Measurements from ENCODE around the gene AGBL5.
A peak's percentile ranks its signal among the peaks of the same experiment; 100 is the strongest.
"Not testable (repeated sequence)": the region's sequence is repeated elsewhere in the genome, so short reads cannot be mapped to it uniquely, and the experiment has no call there.

AGBL5 gene

DNA sequence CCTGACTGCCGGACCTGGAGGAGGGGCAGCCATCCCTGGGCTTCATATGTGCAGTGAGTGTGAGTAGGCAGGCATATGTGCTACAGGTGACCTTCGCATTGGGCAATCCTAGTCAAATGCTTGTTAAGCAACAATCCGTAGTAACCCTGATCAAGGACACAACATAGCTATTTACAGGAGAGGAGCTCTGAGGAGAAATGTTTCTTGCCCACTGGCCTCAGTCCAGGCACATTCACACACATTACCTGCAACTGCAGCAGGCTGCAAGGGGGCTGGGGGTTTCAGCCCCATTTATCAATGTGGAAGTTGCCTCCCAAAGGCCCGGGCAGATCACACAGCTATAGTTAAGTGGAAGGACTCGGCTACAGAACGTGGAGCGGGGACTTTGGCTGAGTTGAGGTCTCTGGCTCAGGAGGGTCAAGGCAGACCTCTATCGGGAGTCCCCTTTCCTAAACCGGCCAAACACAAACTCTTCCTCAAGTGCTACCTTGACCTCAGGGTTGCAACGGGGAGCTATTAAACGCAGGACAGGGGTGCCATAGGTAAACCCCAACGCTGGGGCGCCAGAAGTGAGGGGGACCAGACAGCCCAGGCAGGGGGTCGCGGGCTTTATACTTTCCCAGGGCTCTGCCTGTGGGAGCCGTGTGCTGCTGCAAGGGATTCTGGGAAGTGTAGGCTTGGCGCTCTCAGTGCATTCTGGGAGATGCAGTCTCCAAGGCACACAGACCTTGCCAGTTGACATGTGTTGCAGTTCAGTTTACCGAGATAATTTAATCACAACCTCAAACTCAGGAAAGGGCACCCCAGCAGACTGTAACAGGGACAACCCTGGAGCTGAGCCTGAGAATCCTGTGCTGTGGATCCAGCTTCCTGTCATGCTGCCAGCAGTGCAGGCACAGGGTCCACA lies 44.5 kb downstream of the AGBL5 start:
- peak; percentile 64 to 72 for DNase-seq (ENCODE audit: low read depth in 1 of 2, low spot score in 1 of 2)
- no peak for TF ChIP-seq JUND (IDR thresholded peaks at IDR 0.05; ENCODE audit: low read depth)
- in situ Hi-C loops (cut with HindIII; ENCODE audit: low pct_unique_long_range_greater_than_20kb, low sequenced_read_pairs), result no loop called here

DNA sequence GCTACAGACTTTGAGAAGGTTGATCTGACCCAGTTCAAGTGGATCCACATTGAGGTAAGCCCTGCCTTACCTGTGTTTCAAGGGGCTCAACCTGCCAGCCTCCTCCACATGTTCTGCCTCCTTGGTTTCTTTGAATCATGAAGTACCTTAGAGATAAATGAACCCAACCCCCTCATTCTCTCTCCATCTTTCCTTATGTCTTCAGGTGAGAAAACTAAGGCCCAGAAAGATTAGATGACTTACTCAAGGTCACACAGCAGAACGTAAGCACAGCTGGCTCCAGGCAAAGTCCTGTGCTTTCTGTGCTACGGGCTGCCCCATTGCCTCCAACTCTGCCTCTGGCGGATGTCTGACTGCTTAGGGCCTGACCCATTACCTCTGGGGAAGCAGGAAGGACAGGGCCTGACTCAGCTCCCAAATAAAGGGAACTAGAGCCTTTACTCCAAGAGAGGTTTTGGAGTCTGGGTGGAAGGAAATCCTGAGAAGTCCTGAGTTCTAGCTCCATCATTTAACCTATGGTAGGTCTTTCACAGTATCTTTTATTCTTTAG lies 45.4 kb downstream of the AGBL5 start:
- in situ Hi-C loops (cut with HindIII; ENCODE audit: low pct_unique_long_range_greater_than_20kb, low sequenced_read_pairs), result no loop called here
- DNase-seq (ENCODE audit: low read depth in 1 of 2, low spot score in 1 of 2), result no peak
- TF ChIP-seq JUND (IDR thresholded peaks at IDR 0.05; ENCODE audit: low read depth), result no peak

DNA sequence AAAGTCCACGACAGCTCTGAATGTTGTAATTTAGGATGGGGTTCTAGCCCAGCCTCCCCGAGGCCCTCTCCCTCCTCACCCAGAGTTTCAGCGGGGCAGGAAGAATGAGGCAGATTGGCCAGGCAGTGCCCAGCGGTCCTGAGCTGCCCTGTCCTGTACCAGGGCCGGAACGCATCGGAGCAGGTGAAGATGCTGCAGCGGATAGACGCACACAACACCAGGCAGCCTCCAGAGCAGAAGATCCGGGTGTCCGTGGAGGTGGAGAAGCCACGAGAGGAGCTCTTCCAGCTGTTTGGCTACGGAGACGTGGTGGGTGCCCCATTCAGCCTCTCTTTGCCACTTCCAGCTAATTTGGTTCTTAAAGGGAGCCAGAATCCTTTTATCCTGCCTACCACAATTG lies 45.9 kb downstream of the AGBL5 start:
- no peak for DNase-seq (ENCODE audit: low read depth in 1 of 2, low spot score in 1 of 2)
- in situ Hi-C loops (cut with HindIII; ENCODE audit: low pct_unique_long_range_greater_than_20kb, low sequenced_read_pairs), result no loop called here
- TF ChIP-seq JUND (IDR thresholded peaks at IDR 0.05; ENCODE audit: low read depth), result no peak

DNA sequence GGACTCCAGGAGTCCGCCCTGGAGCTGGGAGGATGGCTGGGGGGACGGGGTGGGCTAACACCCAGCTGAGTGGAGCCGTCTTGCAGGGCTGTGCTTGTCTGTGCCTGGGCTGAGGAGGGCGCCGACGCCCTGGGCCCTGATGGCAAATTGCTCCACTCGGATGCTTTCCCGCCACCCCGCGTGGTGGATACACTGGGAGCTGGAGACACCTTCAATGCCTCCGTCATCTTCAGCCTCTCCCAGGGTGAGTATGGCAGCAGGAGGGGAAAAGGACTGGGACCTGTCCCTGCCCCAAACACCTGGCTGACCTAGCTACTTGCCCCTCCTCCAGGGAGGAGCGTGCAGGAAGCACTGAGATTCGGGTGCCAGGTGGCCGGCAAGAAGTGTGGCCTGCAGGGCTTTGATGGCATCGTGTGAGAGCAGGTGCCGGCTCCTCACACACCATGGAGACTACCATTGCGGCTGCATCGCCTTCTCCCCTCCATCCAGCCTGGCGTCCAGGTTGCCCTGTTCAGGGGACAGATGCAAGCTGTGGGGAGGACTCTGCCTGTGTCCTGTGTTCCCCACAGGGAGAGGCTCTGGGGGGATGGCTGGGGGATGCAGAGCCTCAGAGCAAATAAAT lies 48.0 kb downstream of the AGBL5 start:
- in situ Hi-C loops (cut with HindIII; ENCODE audit: low pct_unique_long_range_greater_than_20kb, low sequenced_read_pairs), result no loop called here
- TF ChIP-seq JUND (IDR thresholded peaks at IDR 0.05; ENCODE audit: low read depth), result no peak

DNA sequence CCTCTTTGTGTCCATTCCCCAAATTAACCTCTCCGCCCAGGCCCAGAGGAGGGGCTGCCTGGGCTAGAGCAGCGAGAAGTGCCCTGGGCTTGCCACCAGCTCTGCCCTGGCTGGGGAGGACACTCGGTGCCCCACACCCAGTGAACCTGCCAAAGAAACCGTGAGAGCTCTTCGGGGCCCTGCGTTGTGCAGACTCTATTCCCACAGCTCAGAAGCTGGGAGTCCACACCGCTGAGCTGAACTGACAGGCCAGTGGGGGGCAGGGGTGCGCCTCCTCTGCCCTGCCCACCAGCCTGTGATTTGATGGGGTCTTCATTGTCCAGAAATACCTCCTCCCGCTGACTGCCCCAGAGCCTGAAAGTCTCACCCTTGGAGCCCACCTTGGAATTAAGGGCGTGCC lies 48.6 kb downstream of the AGBL5 start:
- in situ Hi-C loops (cut with HindIII; ENCODE audit: low pct_unique_long_range_greater_than_20kb, low sequenced_read_pairs), result no loop called here
- no peak for TF ChIP-seq JUND (IDR thresholded peaks at IDR 0.05; ENCODE audit: low read depth)
- no peak for DNase-seq (ENCODE audit: low read depth in 1 of 2, low spot score in 1 of 2)

More for the DNA sequence above, 48.0 kb downstream of the AGBL5 start:
- no peak for DNase-seq (ENCODE audit: low read depth in 1 of 2, low spot score in 1 of 2)

DNA sequence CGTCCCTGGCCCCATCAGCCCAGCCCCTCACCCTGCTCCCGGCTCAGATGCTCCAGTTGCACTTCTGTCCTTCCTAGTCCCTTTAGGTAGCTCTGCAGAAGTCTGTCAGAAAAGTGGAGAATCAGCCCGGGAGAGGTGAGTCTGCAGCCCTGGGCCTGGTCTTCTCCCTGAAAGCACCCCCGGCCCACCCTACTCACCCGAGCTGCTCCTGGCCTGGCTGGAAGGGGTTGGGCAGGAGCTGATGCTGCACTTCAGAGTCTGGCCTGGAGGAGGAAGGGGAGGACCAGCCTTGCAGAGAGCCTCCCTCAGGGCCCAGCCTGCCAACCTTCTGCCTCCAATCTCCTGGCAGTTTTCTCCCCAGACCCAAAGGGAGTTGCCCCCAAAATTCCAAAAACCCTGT lies 50.9 kb downstream of the AGBL5 start:
- in situ Hi-C loops (cut with HindIII; ENCODE audit: low pct_unique_long_range_greater_than_20kb, low sequenced_read_pairs), result no loop called here
- no peak for TF ChIP-seq JUND (IDR thresholded peaks at IDR 0.05; ENCODE audit: low read depth)

DNA sequence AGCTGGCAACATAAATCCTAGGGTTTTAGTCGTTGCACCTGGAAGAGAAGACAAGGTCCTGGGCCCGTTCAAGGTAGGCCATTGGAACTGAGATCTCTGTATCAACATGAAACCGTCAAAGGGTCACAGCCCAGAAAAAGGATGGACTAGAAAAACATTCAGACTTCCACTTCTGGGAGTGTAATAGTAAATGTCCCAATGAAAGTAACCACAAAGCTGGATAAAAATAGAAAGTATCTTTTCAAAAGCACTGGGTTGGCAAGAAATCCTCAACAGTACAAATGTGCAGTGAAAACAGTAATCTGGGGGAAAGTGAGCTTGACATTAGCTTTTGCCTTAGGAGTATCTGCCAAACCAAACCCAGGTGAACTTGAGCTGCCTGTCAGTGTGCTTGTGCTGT lies 54.5 kb downstream of the AGBL5 start:
- in situ Hi-C loops (cut with HindIII; ENCODE audit: low pct_unique_long_range_greater_than_20kb, low sequenced_read_pairs), result no loop called here
- DNase-seq (ENCODE audit: low read depth in 1 of 2, low spot score in 1 of 2), result no peak
- TF ChIP-seq JUND (IDR thresholded peaks at IDR 0.05; ENCODE audit: low read depth), result no peak

More for the DNA sequence above, 50.9 kb downstream of the AGBL5 start:
- DNase-seq (ENCODE audit: low read depth in 1 of 2, low spot score in 1 of 2), result no peak

DNA sequence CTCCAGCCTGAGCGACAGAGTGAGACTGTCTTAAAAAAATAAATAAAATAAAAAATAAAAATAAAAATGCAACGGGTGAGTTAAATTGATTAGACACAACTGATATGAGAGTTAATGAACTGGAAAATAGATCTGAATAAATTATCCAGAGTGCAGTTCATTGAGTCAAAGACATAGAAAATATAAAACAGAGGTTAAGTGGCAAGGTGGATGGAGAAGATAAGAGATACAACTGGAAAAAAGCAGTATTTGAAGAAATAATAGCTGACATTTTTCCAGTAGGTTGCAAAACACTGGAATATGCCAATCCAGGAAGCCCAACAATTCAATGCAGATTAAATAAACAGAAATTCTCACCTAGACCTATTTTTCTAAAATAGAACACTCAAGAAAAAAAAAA lies 56.8 kb downstream of the AGBL5 start:
- no peak for DNase-seq (ENCODE audit: low read depth in 1 of 2, low spot score in 1 of 2)
- in situ Hi-C loops (cut with HindIII; ENCODE audit: low pct_unique_long_range_greater_than_20kb, low sequenced_read_pairs), result no loop called here
- no peak for TF ChIP-seq JUND (IDR thresholded peaks at IDR 0.05; ENCODE audit: low read depth)

DNA sequence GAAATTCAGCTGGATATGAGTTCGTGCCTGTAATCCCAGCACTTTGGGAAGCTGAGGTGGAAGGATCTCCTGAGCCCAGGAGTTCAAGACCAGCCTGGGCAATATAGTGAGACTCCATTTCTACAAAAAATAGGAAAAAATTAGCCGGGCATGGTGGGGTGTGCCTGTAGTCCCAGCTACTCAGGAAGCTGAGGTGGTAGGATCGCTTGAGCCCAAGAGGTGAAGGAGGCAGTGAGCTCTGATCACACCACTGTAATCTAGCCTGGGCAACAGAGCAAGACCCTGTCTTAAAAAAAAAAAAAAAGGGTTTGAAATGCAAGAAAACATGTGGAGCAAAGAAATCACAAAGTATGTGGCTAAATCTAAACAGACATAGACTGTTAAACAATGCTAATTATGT lies 57.6 kb downstream of the AGBL5 start:
- in situ Hi-C loops (cut with HindIII; ENCODE audit: low pct_unique_long_range_greater_than_20kb, low sequenced_read_pairs), result no loop called here
- DNase-seq (ENCODE audit: low read depth in 1 of 2, low spot score in 1 of 2), result no peak
- TF ChIP-seq JUND (IDR thresholded peaks at IDR 0.05; ENCODE audit: low read depth), result no peak

DNA sequence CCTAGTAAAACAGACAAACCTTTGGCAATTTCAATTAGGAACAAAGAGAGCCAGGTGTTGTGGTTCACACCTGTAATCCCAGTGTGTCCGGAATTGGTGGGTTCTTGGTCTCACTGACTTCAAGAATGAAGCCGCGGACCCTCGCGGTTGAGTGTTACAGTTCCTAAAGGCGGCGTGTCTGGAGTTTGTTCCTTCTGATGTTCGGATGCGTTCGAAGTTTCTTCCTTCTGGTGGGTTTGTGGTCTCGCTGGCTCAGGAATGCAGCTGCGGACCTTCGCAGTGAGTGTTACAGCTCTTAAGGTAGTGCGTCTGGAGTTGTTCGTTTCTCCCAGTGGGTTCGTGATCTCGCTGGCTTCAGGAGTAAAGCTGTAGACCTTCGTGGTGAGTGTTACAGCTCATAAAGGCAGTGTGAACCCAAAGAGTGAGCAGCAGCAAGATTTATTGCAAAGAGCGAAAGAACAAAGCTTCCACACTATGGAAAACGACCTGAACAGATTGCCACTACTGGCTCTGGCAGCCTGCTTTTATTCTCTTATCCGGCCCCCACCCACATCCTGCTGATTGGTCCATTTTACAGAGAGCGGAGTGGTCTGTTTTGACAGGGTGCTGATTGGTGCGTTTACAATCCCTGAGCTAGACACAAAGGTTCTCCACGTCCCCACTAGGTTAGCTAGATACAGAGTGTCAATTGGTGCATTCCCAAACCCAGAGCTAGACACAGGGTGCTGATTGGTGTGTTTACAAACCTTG lies 59.3 kb downstream of the AGBL5 start:
- in situ Hi-C loops (cut with HindIII; ENCODE audit: low pct_unique_long_range_greater_than_20kb, low sequenced_read_pairs); DNase-seq (ENCODE audit: low read depth in 1 of 2, low spot score in 1 of 2): not testable (repeated sequence)

DNA sequence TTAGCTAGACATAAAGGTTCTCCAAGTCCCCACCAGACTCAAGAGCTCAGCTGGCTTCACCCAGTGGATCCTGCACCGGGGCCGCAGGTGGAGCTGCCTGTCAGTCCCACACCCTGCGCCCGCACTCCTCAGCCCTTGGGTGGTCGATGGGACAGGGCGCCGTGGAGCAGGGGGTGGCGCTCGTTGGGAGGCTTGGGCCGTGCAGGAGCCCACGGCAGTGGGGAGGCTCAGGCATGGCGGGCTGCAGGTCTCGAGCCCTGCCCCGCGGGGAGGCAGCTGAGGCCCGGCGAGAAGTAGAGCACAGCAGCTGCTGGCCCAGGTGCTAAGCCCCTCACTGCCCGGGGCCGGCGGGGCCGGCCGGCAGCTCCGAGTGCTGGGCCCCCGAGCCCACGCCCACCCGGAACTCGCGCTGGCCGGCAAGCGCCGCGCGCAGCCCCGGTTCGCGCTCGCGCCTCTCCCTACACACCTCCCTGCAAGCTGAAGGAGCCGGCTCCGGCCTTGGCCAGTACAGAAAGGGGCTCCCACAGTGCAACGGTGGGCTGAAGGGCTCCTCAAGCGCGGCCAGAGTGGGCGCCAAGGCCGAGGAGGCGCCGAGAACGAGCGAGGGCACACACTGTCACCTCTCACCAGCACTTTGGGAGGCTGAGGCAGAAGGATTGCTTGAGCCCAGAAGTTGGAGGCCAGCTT lies 60.1 kb downstream of the AGBL5 start:
- in situ Hi-C loops (cut with HindIII; ENCODE audit: low pct_unique_long_range_greater_than_20kb, low sequenced_read_pairs); DNase-seq (ENCODE audit: low read depth in 1 of 2, low spot score in 1 of 2): not testable (repeated sequence)

DNA sequence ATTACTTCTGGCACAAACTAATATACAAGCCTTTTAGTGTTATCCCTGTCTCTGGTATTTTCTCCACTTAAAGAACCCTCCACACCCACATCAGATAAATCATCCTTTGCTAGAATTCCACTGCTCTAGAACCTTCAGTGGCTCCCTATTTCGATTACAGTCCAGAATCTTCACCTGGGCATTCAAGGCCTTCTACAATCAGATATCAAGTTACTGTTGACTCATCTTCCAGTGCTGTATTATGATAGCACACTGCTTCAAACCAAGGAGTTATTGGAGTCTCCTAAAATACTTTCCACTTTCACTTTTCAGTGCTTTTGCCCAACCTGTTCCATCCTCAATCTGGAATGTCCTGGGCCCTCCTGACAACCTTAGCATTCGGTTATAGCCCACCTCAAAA lies 64.1 kb downstream of the AGBL5 start:
- in situ Hi-C loops (cut with HindIII; ENCODE audit: low pct_unique_long_range_greater_than_20kb, low sequenced_read_pairs), result no loop called here
- DNase-seq (ENCODE audit: low read depth in 1 of 2, low spot score in 1 of 2), result no peak
- TF ChIP-seq JUND (IDR thresholded peaks at IDR 0.05; ENCODE audit: low read depth), result no peak

All from T47D (cell line).